ENCODE measurements around the gene SSBP4. TPM values are rescaled to one million over a fixed set of nuclear protein-coding genes. Genes with fewer than 3 reads are reported as not detected.

SSBP4 gene
- total and polyA plus RNA-seq, 2 experiments from 2014 or later = 44.4 to 52.0 TPM

DNA sequence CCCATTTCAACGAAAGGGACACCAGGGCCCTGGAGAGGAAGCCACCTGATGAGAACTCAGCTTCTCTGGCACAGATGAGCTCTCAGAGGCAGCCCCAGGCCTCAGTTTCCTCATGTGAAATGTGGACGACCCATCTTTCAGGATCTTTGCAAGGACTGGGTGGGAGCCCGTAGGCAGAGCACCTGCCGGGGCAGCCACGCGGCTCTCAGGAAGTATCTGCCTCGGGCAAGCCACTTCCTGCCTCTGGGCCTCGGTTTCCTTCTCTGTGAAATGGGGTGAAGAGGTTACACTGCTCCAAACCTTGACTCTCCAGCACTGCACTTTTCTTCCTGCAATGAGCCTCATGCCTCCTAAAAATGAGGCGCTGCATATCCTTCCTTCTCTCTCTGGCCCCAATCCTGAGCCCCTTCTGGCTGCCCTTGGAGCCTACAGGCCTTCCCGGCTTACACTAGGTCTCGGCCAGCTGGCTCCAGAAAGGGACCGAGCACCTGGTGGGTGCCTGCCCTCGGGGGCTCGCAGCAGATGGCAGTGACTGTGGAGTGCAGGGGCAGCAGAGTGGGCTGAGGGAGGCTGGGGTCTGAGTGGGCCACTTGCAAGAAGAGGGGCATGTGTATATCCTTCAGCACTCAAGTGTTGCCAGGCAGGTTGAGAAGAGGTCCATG, 3.5 kb downstream of the SSBP4 start (continued):
- TF ChIP-seq, protein P1, sequence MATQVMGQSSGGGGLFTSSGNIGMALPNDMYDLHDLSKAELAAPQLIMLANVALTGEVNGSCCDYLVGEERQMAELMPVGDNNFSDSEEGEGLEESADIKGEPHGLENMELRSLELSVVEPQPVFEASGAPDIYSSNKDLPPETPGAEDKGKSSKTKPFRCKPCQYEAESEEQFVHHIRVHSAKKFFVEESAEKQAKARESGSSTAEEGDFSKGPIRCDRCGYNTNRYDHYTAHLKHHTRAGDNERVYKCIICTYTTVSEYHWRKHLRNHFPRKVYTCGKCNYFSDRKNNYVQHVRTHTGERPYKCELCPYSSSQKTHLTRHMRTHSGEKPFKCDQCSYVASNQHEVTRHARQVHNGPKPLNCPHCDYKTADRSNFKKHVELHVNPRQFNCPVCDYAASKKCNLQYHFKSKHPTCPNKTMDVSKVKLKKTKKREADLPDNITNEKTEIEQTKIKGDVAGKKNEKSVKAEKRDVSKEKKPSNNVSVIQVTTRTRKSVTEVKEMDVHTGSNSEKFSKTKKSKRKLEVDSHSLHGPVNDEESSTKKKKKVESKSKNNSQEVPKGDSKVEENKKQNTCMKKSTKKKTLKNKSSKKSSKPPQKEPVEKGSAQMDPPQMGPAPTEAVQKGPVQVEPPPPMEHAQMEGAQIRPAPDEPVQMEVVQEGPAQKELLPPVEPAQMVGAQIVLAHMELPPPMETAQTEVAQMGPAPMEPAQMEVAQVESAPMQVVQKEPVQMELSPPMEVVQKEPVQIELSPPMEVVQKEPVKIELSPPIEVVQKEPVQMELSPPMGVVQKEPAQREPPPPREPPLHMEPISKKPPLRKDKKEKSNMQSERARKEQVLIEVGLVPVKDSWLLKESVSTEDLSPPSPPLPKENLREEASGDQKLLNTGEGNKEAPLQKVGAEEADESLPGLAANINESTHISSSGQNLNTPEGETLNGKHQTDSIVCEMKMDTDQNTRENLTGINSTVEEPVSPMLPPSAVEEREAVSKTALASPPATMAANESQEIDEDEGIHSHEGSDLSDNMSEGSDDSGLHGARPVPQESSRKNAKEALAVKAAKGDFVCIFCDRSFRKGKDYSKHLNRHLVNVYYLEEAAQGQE (IDR thresholded peaks at IDR 0.05; ENCODE audit: unreplicated experiment) = no peak

DNA sequence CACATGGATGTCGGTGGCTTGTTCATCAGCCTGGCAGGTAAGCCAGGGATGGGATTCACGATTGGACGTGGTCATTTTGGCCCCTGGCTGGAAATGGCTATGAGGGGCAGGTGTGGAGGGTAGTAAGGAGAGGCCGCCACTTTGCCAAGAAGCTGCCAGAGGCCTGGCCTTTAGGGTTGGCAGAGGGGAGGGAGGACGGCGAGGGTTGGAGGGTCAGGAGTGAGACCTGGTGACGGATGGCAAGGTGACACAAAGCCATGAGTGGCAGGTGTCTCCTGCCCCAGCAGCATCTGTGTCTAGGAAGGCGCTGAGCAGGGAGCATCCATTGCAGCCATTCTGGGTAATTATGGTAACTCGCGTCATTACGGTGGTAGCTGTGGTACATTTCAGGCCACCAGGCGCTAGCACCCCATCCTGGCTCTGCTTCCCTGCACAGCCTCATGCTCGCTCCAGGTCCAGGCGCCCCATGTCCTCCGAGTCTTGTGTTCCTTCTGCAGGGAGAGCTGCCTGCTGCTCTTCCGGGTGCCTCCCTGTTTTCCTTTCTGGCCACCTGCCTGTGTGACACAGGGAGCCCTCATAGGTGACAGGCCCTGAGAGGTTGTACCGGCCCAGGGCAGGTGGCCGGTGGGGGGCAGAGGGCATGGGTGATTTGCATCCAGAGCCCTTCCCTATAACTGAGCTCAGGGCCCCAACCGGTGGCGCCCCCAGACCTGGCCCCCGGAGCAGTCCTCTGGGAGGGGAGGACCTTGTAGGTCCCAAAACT, 4.2 kb downstream of the SSBP4 start:
- peaks cover 30% of the 10 kb centered on the region for H3K27me3 Mint-ChIP-seq (ENCODE audit: insufficient read depth, low read depth, poor library complexity)
- peak overlapping the region; percentile 24; the same call in 1 of the 3 replicates for H3K4me3 Mint-ChIP-seq
- peaks cover 32% of the 10 kb centered on the region for H3K4me1 Mint-ChIP-seq
- no peak for ATAC-seq
- peaks cover 5% of the 10 kb centered on the region for H3F3A ChIP-seq (replicated peaks; ENCODE audit: low read depth)
- H3K4me1 ChIP-seq (ENCODE audit: insufficient read depth) = peaks cover 10% of the 10 kb centered on the region; the same call in 1 of the 2 replicates
- H3K36me3 ChIP-seq (ENCODE audit: insufficient read depth) = no peaks in the 10 kb centered on the region
- H3K36me3 Mint-ChIP-seq (ENCODE audit: low read depth) = no peaks in the 10 kb centered on the region
- H3K27me3 ChIP-seq (ENCODE audit: insufficient read depth) = peaks cover 26% of the 10 kb centered on the region
- H3K27ac Mint-ChIP-seq = no peak overlapping the region
- H4K20me1 ChIP-seq (replicated peaks; ENCODE audit: insufficient read depth) = peaks cover 6% of the 10 kb centered on the region; the same call in 1 of the 2 replicates
- H3K79me2 ChIP-seq (replicated peaks; ENCODE audit: insufficient read depth) = no peaks in the 10 kb centered on the region
- no peaks in the 10 kb centered on the region for H3K9me2 ChIP-seq (ENCODE audit: insufficient read depth)
- H3K27ac ChIP-seq (ENCODE audit: low read depth) = no peak overlapping the region
- no peak for DNase-seq (ENCODE audit: low spot score)
- H3K9me3 Mint-ChIP-seq = no peaks in the 10 kb centered on the region
- H3K4me2 ChIP-seq = no peak overlapping the region
- H2AFZ ChIP-seq = no peak overlapping the region
- H3K4me3 ChIP-seq = no peak overlapping the region
- no peak for TF ChIP-seq ZNF331 (CRISPR knock-in tag; IDR thresholded peaks at IDR 0.05; ENCODE audit: low read depth)
- TF ChIP-seq, protein P2, sequence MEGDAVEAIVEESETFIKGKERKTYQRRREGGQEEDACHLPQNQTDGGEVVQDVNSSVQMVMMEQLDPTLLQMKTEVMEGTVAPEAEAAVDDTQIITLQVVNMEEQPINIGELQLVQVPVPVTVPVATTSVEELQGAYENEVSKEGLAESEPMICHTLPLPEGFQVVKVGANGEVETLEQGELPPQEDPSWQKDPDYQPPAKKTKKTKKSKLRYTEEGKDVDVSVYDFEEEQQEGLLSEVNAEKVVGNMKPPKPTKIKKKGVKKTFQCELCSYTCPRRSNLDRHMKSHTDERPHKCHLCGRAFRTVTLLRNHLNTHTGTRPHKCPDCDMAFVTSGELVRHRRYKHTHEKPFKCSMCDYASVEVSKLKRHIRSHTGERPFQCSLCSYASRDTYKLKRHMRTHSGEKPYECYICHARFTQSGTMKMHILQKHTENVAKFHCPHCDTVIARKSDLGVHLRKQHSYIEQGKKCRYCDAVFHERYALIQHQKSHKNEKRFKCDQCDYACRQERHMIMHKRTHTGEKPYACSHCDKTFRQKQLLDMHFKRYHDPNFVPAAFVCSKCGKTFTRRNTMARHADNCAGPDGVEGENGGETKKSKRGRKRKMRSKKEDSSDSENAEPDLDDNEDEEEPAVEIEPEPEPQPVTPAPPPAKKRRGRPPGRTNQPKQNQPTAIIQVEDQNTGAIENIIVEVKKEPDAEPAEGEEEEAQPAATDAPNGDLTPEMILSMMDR (conservative IDR thresholded peaks at IDR 0.05; ENCODE audit: low read depth in 2 of 2) = no peak
- no peak for TF ChIP-seq EZH2phosphoT487 (IDR thresholded peaks at IDR 0.05; ENCODE audit: unreplicated experiment)
- no peak for TF ChIP-seq POLR2AphosphoS5 (IDR thresholded peaks at IDR 0.05; ENCODE audit: low read depth)
- TF ChIP-seq, protein P3, sequence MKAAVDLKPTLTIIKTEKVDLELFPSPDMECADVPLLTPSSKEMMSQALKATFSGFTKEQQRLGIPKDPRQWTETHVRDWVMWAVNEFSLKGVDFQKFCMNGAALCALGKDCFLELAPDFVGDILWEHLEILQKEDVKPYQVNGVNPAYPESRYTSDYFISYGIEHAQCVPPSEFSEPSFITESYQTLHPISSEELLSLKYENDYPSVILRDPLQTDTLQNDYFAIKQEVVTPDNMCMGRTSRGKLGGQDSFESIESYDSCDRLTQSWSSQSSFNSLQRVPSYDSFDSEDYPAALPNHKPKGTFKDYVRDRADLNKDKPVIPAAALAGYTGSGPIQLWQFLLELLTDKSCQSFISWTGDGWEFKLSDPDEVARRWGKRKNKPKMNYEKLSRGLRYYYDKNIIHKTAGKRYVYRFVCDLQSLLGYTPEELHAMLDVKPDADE (IDR thresholded peaks at IDR 0.05) = no peak
- no peak for TF ChIP-seq STAT1 (IDR thresholded peaks at IDR 0.05; ENCODE audit: unreplicated experiment)
- TF ChIP-seq, protein P1 (IDR thresholded peaks at IDR 0.05; ENCODE audit: unreplicated experiment) = no peak
- no peak for TF ChIP-seq CREB1 (CRISPR knock-in tag; IDR thresholded peaks at IDR 0.05; ENCODE audit: low read depth)
- no peak for TF ChIP-seq ZNF114 (CRISPR knock-in tag; IDR thresholded peaks at IDR 0.05)
- no peak for TF ChIP-seq JUNB (IDR thresholded peaks at IDR 0.05; ENCODE audit: unreplicated experiment)
